Measurements from ENCODE around the gene WT1. TPM values are rescaled to one million over a fixed set of nuclear protein-coding genes. Genes with fewer than 3 reads are reported as not detected.

WT1 gene
- total and polyA plus RNA-seq, 2 donors from 2014 or later, result 0.66 to 15.0 TPM

DNA sequence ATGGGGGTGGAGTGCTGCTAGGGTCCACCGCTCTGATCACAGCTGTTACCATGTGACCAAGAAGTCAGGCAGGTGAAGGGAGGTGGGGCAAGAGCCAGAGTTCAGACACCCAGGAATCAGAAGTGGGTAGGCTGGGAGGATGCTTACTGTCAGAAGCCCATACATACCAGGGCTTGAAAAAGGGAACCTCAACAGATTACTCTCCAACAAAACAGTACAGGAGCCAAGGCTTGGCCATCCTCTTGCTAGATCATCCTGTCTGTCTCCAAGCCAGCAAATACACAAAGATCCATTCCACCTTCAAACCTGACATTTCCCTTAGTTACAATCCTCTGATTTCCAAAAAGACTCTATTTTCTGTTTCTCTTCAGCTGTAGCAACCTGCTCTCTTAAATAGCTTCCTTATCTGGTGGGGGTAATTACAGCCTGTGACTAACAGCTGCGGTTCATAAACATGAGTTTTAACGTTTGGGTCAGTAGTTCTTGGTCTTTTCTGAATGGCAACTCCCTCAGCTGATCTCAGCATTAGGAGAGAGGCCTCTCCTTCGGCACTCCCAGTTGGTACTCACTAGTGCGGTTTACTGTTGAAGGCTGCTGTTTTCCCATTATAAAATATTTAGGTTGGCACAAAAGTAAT is 31.1 kb upstream of the WT1 start:
- TF ChIP-seq CTCF (IDR thresholded peaks at IDR 0.05; ENCODE audit: borderline replicate concordance, extremely low read depth, insufficient read depth), result no peak
- H3K36me3 ChIP-seq (ENCODE audit: control insufficient read depth in 2 of 3, insufficient read depth in 3 of 3, low read length in 3 of 3), result no peaks in the 10 kb centered on the region
- H3K27me3 ChIP-seq (ENCODE audit: control insufficient read depth, insufficient read depth, low read length), result no peaks in the 10 kb centered on the region
- no peaks in the 10 kb centered on the region for H3K9me3 ChIP-seq (ENCODE audit: control insufficient read depth in 2 of 3, insufficient read depth in 1 of 3, low read length in 3 of 3)
- intact Hi-C loops (cut with DNase I), result no loop called here
- DNase-seq (peak in 3 of 5 donors; percentile 34 to 68 (median 57)), FAIRE-seq (no peak)
- no peak overlapping the region for H3K4me3 ChIP-seq (ENCODE audit: low read length in 3 of 3)
- peaks cover 0 to 4% (median 0%) of the 10 kb centered on the region in 3 donors for H3K4me1 ChIP-seq (ENCODE audit: control insufficient read depth in 2 of 3, insufficient read depth in 2 of 3, low read depth in 1 of 3, low read length in 3 of 3)
- no peak overlapping the region for H3K9ac ChIP-seq (ENCODE audit: low read length in 3 of 3)
- no peak overlapping the region for H3K27ac ChIP-seq (ENCODE audit: low read depth in 2 of 2, low read length in 2 of 2)

DNA sequence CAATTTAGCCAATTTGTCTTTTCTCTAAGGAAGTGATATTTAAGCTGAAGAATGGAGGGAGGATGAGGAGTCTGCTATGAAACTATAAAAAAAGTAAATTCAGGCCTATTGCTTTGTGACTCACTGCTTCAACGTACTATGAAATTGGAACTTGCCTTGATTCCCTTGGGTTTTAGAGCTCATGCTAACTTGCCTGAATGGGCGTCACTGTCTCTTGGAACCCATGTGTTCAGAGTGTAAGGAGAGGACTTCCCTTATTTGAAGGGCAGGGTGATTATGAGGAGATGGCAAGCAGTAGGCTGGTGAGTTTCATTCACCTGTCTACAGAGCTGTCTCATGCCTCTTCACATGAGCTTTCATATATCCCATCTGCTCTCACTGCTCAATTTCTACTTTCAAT is 28.7 kb upstream of the WT1 start:
- Histone ChIP-seq H3K36me3 (ENCODE audit: control insufficient read depth in 2 of 3, insufficient read depth in 3 of 3, low read length in 3 of 3) (no peaks in the 10 kb centered on the region), H3K27ac (ENCODE audit: low read depth in 2 of 2, low read length in 2 of 2) (no peak overlapping the region), H3K27me3 (ENCODE audit: control insufficient read depth, insufficient read depth, low read length) (no peaks in the 10 kb centered on the region), H3K4me1 (ENCODE audit: control insufficient read depth in 2 of 3, insufficient read depth in 2 of 3, low read depth in 1 of 3, low read length in 3 of 3) (peaks cover 0 to 4% (median 0%) of the 10 kb centered on the region in 3 donors), H3K9ac (ENCODE audit: low read length in 3 of 3) (no peak overlapping the region), H3K4me3 (ENCODE audit: low read length in 3 of 3) (no peak overlapping the region), H3K9me3 (ENCODE audit: control insufficient read depth in 2 of 3, insufficient read depth in 1 of 3, low read length in 3 of 3) (no peaks in the 10 kb centered on the region)
- intact Hi-C loops (cut with DNase I), result no loop called here
- DNase-seq, result peak in 1 of 5 donors; percentile 2
- FAIRE-seq, result no peak
- no peak for TF ChIP-seq CTCF (IDR thresholded peaks at IDR 0.05; ENCODE audit: borderline replicate concordance, extremely low read depth, insufficient read depth)

GRCh38 chr11:32462011-32462690 is 26.8 kb upstream of the WT1 start:
- no peak for FAIRE-seq
- peak in 4 of 5 donors; percentile 40 to 78 (median 56) for DNase-seq
- no peaks in the 10 kb centered on the region for H3K27me3 ChIP-seq (ENCODE audit: control insufficient read depth, insufficient read depth, low read length)
- H3K4me1 ChIP-seq (ENCODE audit: control insufficient read depth in 2 of 3, insufficient read depth in 2 of 3, low read depth in 1 of 3, low read length in 3 of 3), result peaks cover 0 to 4% (median 0%) of the 10 kb centered on the region in 3 donors
- H3K4me3 ChIP-seq (ENCODE audit: low read length in 3 of 3), result no peak overlapping the region
- intact Hi-C loops (cut with DNase I), result no loop called here
- H3K9ac ChIP-seq (ENCODE audit: low read length in 3 of 3), result no peak overlapping the region
- H3K36me3 ChIP-seq (ENCODE audit: control insufficient read depth in 2 of 3, insufficient read depth in 3 of 3, low read length in 3 of 3), result no peaks in the 10 kb centered on the region
- no peaks in the 10 kb centered on the region for H3K9me3 ChIP-seq (ENCODE audit: control insufficient read depth in 2 of 3, insufficient read depth in 1 of 3, low read length in 3 of 3)
- H3K27ac ChIP-seq (ENCODE audit: low read depth in 2 of 2, low read length in 2 of 2), result no peak overlapping the region
- TF ChIP-seq CTCF (IDR thresholded peaks at IDR 0.05; ENCODE audit: borderline replicate concordance, extremely low read depth, insufficient read depth), result no peak
